Subcutaneous abdominal adipose tissue (tissue), 5 donors: ENCODE data around the gene LSAMP.
"Not testable (repeated sequence)": the region's sequence is repeated elsewhere in the genome, so short reads cannot be mapped to it uniquely, and the experiment has no call there.

ENCODE experiments used
- H3K27ac ChIP-seq: one replicate; pipeline ENCODE4 v1.7.0; 2013; ENCODE audit warnings: low read depth, mild to moderate bottlenecking, inconsistent platforms, low read length, moderate library complexity
- H3K27me3 ChIP-seq, 5 donors: one replicate each; pipeline ENCODE4 v1.7.0; 2013; ENCODE audit warnings: low read length in 5 of 5, inconsistent platforms in 1 of 5; ENCODE audit not compliant: control insufficient read depth in 5 of 5, insufficient read depth in 4 of 5
- H3K36me3 ChIP-seq, 5 donors: one replicate each; pipeline ENCODE4 v1.7.0; 2013; ENCODE audit warnings: low read length in 5 of 5; ENCODE audit not compliant: control insufficient read depth in 5 of 5, insufficient read depth in 5 of 5
- H3K4me1 ChIP-seq, 5 donors: one replicate each; pipeline ENCODE4 v1.7.0; 2013; ENCODE audit warnings: low read length in 5 of 5, mild to moderate bottlenecking in 3 of 5, moderate library complexity in 1 of 5; ENCODE audit not compliant: control insufficient read depth in 5 of 5, insufficient read depth in 5 of 5
- H3K4me3 ChIP-seq, 5 donors: one replicate each; pipeline ENCODE4 v1.7.0; 2013; ENCODE audit warnings: low read length in 5 of 5, low read depth in 1 of 5
- H3K9ac ChIP-seq, 5 donors: one replicate each; pipeline ENCODE4 v1.7.0; 2013; ENCODE audit warnings: low read length in 5 of 5, mild to moderate bottlenecking in 4 of 5, moderate library complexity in 3 of 5
- H3K9me3 ChIP-seq, 5 donors: one replicate each; pipeline ENCODE4 v1.7.0; 2013; ENCODE audit warnings: low read length in 5 of 5; ENCODE audit not compliant: control insufficient read depth in 5 of 5
- donor health status: healthy.
- donor health status: healthy.
- donor health status: healthy.
- donor health status: healthy.
- donor health status: healthy.

LSAMP gene

DNA sequence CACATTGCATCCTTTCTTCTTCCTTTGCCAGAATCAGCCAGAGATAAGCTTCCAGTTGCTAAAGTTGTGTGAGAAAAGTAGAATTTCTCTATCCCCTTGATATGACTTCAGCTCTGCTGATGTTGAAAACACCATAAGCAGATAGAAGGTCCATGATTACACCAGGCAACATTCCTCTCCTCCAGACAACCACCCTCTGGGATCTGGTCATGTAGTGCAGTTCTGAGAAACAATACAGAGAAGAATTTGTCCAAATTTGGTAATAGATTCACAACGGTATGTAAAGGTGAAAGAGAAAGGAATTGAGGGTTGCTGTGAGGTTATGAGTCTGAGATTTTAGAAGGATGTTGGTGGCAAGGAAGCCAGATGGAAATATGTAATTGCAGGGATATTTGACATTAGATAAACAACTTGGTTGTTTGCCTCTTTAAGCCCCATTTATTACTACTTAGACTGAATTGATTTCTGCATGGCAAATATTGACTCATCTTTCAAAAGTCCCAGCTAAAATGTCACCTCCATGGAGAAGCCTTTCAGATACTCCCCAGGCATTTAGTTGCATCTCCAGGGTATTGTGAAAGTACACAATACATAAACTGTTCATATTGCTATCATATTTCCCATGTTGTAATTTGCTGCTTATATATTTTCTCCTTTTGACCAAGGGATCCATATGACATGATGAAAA lies 687.1 kb downstream of the LSAMP start:
- no peak overlapping the region for H3K9ac ChIP-seq
- H3K9me3 ChIP-seq = no peaks in the 10 kb centered on the region
- H3K27me3 ChIP-seq = no peaks in the 10 kb centered on the region
- no peaks in the 10 kb centered on the region for H3K36me3 ChIP-seq
- H3K4me1 ChIP-seq = no peaks in the 10 kb centered on the region
- H3K27ac ChIP-seq = no peak overlapping the region
- H3K4me3 ChIP-seq = no peak overlapping the region

DNA sequence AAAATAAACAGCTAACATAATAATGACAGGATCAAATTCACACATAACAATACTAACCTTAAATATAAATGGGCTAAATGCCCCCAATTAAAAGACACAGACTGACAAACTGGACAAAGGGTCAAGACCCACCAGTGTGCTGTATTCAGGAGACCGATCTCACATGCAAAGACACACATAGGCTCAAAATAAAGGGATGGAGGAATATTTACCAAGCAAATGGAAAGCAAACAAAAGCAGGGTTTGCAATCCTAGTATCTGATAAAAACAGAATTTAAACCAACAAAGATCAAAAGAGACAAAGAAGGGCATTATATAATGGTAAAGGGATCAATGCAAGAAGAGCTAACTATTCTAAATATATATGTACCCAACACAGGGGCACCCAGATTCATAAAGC lies 692.3 kb downstream of the LSAMP start:
- not testable (repeated sequence) for H3K9me3 ChIP-seq, H3K36me3 ChIP-seq, H3K4me3 ChIP-seq, H3K4me1 ChIP-seq, H3K9ac ChIP-seq, H3K27me3 ChIP-seq, H3K27ac ChIP-seq
